HEK293T (cell line): ENCODE data around the gene RBCK1.

Experiments
- BHLHE40 ChIP-seq: fragments of 450-650 bp; IDR thresholded peaks from 2 replicates; pipeline ENCODE4 v1.6.1; 2016; ENCODE audit warnings: mild to moderate bottlenecking, moderate library complexity, borderline replicate concordance
- FOXK2 ChIP-seq: fragments of 450-650 bp; IDR thresholded peaks from 2 replicates; pipeline ENCODE4 v1.6.1; 2016; ENCODE audit warnings: mild to moderate bottlenecking
- FOXM1 ChIP-seq: fragments of 450-650 bp; IDR thresholded peaks from 2 replicates; pipeline ENCODE4 v1.6.1; 2017; ENCODE audit warnings: mild to moderate bottlenecking, borderline replicate concordance
- LEF1 ChIP-seq: fragments of 450-650 bp; IDR thresholded peaks from 2 replicates; pipeline ENCODE4 v1.6.1; 2017; ENCODE audit warnings: mild to moderate bottlenecking, borderline replicate concordance
- NFRKB ChIP-seq: fragments of 450-650 bp; IDR thresholded peaks from 2 replicates; pipeline ENCODE4 v1.6.1; 2016; ENCODE audit warnings: mild to moderate bottlenecking, moderate library complexity
- SP1 ChIP-seq: fragments of 450-650 bp; IDR thresholded peaks from 2 replicates; pipeline ENCODE4 v1.6.1; 2017
- TARDBP ChIP-seq: fragments of 450-650 bp; IDR thresholded peaks from 2 replicates; pipeline ENCODE4 v1.6.1; 2016
- TF ChIP-seq, protein P1 (sequence below): fragments of 450-650 bp; IDR thresholded peaks from 2 replicates; pipeline ENCODE4 v1.6.1; 2016

- no peak for TF ChIP-seq FOXM1
- no peak for TF ChIP-seq NFRKB
- no peak for TF ChIP-seq TARDBP
- TF ChIP-seq BHLHE40, result no peak
- TF ChIP-seq SP1, result no peak
- TF ChIP-seq FOXK2, result no peak
- TF ChIP-seq, protein P1, sequence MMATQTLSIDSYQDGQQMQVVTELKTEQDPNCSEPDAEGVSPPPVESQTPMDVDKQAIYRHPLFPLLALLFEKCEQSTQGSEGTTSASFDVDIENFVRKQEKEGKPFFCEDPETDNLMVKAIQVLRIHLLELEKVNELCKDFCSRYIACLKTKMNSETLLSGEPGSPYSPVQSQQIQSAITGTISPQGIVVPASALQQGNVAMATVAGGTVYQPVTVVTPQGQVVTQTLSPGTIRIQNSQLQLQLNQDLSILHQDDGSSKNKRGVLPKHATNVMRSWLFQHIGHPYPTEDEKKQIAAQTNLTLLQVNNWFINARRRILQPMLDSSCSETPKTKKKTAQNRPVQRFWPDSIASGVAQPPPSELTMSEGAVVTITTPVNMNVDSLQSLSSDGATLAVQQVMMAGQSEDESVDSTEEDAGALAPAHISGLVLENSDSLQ, result no peak
- TF ChIP-seq LEF1, result no peak
These were observed 29.1 kb upstream of the RBCK1 start for GRCh38 chr20:378961-379336.
